Measurements from ENCODE around the gene NENF. TPM values are rescaled to one million over a fixed set of nuclear protein-coding genes. Genes with fewer than 3 reads are reported as not detected.

Gene NENF
- total RNA-seq, 4 donors from 2014 or later = 42.8 to 113 (median 75.7) TPM

- Histone ChIP-seq H3K27ac (no peak overlapping the region), H3K27me3 (no peaks in the 10 kb centered on the region), H3K36me3 (no peaks in the 10 kb centered on the region), H3K4me3 (no peak overlapping the region), H3K4me1 (peaks cover 0 to under 1% (median 0%) of the 10 kb centered on the region in 3 donors), H3K9me3 (no peaks in the 10 kb centered on the region)
- TF ChIP-seq CTCF (IDR thresholded peaks at IDR 0.05) (no peak), POLR2AphosphoS5 (IDR thresholded peaks at IDR 0.05) (no peak)
- 89 to 100% methylated on average over 2 to 4 of the region's 14 CpGs for WGBS, 2 donors (ENCODE audit: low coverage in 1 of 2)
- ATAC-seq = no peak
These were observed 50.1 kb downstream of the NENF start for GRCh38 chr1:212482637-212483441.

GRCh38 chr1:212484701-212485570 lies 52.2 kb downstream of the NENF start:
- H3K27ac ChIP-seq = no peak overlapping the region
- ATAC-seq = no peak
- H3K4me1 ChIP-seq = peaks cover 0 to 17% (median 5%) of the 10 kb centered on the region in 3 donors
- no peak overlapping the region for H3K4me3 ChIP-seq
- no peaks in the 10 kb centered on the region for H3K36me3 ChIP-seq
- no peaks in the 10 kb centered on the region for H3K9me3 ChIP-seq
- TF ChIP-seq POLR2A (IDR thresholded peaks at IDR 0.05) (no peak), CTCF (IDR thresholded peaks at IDR 0.05) (no peak), EP300 (IDR thresholded peaks at IDR 0.05) (no peak), POLR2AphosphoS5 (IDR thresholded peaks at IDR 0.05) (no peak)
- H3K27me3 ChIP-seq = no peaks in the 10 kb centered on the region
- 100% methylated on average over 3 to 4 of the region's 11 CpGs for whole genome bisulfite sequencing, 2 donors (ENCODE audit: low coverage in 1 of 2)

GRCh38 chr1:212485571-212485912 lies 52.8 kb downstream of the NENF start:
- Histone ChIP-seq H3K27me3 (no peaks in the 10 kb centered on the region), H3K4me1 (peaks cover 0 to 17% (median 5%) of the 10 kb centered on the region in 3 donors), H3K27ac (no peak overlapping the region), H3K4me3 (no peak overlapping the region), H3K9me3 (no peaks in the 10 kb centered on the region), H3K36me3 (no peaks in the 10 kb centered on the region)
- TF ChIP-seq CTCF (IDR thresholded peaks at IDR 0.05) = no peak
- TF ChIP-seq POLR2AphosphoS5 (IDR thresholded peaks at IDR 0.05) = no peak
- TF ChIP-seq EP300 (IDR thresholded peaks at IDR 0.05) = no peak
- no peak for TF ChIP-seq POLR2A (IDR thresholded peaks at IDR 0.05)
- WGBS, 2 donors (ENCODE audit: low coverage in 1 of 2) = 78 to 83% methylated on average over 1 to 4 of the region's 4 CpGs
- ATAC-seq = no peak

GRCh38 chr1:212485913-212486618 lies 53.3 kb downstream of the NENF start:
- no peak overlapping the region for H3K4me3 ChIP-seq
- TF ChIP-seq POLR2A (IDR thresholded peaks at IDR 0.05) = no peak
- no peak for TF ChIP-seq POLR2AphosphoS5 (IDR thresholded peaks at IDR 0.05)
- TF ChIP-seq EP300 (IDR thresholded peaks at IDR 0.05) = no peak
- no peaks in the 10 kb centered on the region for H3K27me3 ChIP-seq
- no peaks in the 10 kb centered on the region for H3K36me3 ChIP-seq
- peak; percentile 62 for ATAC-seq
- WGBS, 2 donors (ENCODE audit: low coverage in 1 of 2) = 83% methylated on average over 1 of the region's 10 CpGs; no CpG with 5 or more reads in 1 of the 2 donors
- no peaks in the 10 kb centered on the region for H3K9me3 ChIP-seq
- H3K27ac ChIP-seq = no peak overlapping the region
- H3K4me1 ChIP-seq = peaks cover 0 to 17% (median 5%) of the 10 kb centered on the region in 3 donors

- no peak for TF ChIP-seq EP300 (IDR thresholded peaks at IDR 0.05)
- TF ChIP-seq CTCF (IDR thresholded peaks at IDR 0.05) = no peak
- TF ChIP-seq POLR2AphosphoS5 (IDR thresholded peaks at IDR 0.05) = no peak
- no peak for TF ChIP-seq POLR2A (IDR thresholded peaks at IDR 0.05)
- no peaks in the 10 kb centered on the region for H3K36me3 ChIP-seq
- 83 to 88% methylated on average over 1 to 4 of the region's 4 CpGs for WGBS, 2 donors (ENCODE audit: low coverage in 1 of 2)
- H3K4me1 ChIP-seq = peaks cover 0 to 17% (median 5%) of the 10 kb centered on the region in 3 donors
- H3K4me3 ChIP-seq = no peak overlapping the region
- H3K27ac ChIP-seq = no peak overlapping the region
- no peak for ATAC-seq
- H3K27me3 ChIP-seq = no peaks in the 10 kb centered on the region
- H3K9me3 ChIP-seq = no peaks in the 10 kb centered on the region
These were observed 53.9 kb downstream of the NENF start for GRCh38 chr1:212486619-212486975.
